HepG2 (cell line): ENCODE data around the gene C5orf15. TPM values are rescaled to one million over a fixed set of nuclear protein-coding genes. Genes with fewer than 3 reads are reported as not detected.

Experiments
- ARHGAP35 ChIP-seq: sonication (generic); formaldehyde crosslinking; IDR thresholded peaks from 2 replicates; pipeline ENCODE4 v1.9.0; 2022; ENCODE audit warnings: mild to moderate bottlenecking, inconsistent platforms, moderate library complexity, missing genetic modification reagents, borderline replicate concordance
- CREM ChIP-seq, 2 experiments: sonication (generic) in 1 of 2; formaldehyde crosslinking in 1 of 2; IDR thresholded peaks; 2 replicates each; pipeline versions ENCODE4 v1.4.0 to v1.6.1; 2016 to 2020; ENCODE audit warnings: antibody characterized with exemption in 1 of 2, mild to moderate bottlenecking in 1 of 2, missing genetic modification reagents in 1 of 2
- GABPB1 ChIP-seq: IDR thresholded peaks from 2 replicates; pipeline ENCODE4 v1.6.1; 2016; ENCODE audit warnings: mild to moderate bottlenecking, missing genetic modification reagents, moderate library complexity, missing compliant biosample characterization
- GTF2F1 ChIP-seq: fragments of 150-350 bp; IDR thresholded peaks from 2 replicates; pipeline ENCODE4 v1.6.1; 2014; ENCODE audit warnings: low read length
- HOXA9 ChIP-seq: sonication (generic); formaldehyde crosslinking; IDR thresholded peaks from 2 replicates; pipeline ENCODE4 v1.8.1; 2022; ENCODE audit warnings: missing genetic modification reagents, mild to moderate bottlenecking, moderate library complexity, borderline replicate concordance
- ISX ChIP-seq: sonication (generic); formaldehyde crosslinking; conservative IDR thresholded peaks from 2 replicates; pipeline ENCODE4 v1.5.0; 2020; ENCODE audit warnings: missing genetic modification reagents
- MYC ChIP-seq: sonication (generic); formaldehyde crosslinking; IDR thresholded peaks from 2 replicates; pipeline ENCODE4 v1.9.0; 2021; ENCODE audit warnings: missing genetic modification reagents, borderline replicate concordance
- NFATC3 ChIP-seq: sonication (generic); formaldehyde crosslinking; IDR thresholded peaks from 2 replicates; pipeline ENCODE4 v1.5.1; 2020; ENCODE audit warnings: mild to moderate bottlenecking, missing genetic modification reagents
- NR1H2 ChIP-seq: sonication (generic); formaldehyde crosslinking; IDR thresholded peaks from 2 replicates; pipeline ENCODE4 v1.8.1; 2022; ENCODE audit warnings: low read depth, missing genetic modification reagents, borderline replicate concordance
- POLR2G ChIP-seq: fragments of 200-400 bp; formaldehyde crosslinking; IDR thresholded peaks from 2 replicates; pipeline ENCODE4 v1.6.1; 2018; ENCODE audit warnings: mild to moderate bottlenecking, low read depth, low read length, moderate library complexity
- RBFOX2 ChIP-seq: fragments of 200-400 bp; formaldehyde crosslinking; IDR thresholded peaks from 2 replicates; pipeline ENCODE4 v1.6.1; 2017; ENCODE audit warnings: low read depth, mild to moderate bottlenecking, low read length
- REL ChIP-seq: sonication (generic); formaldehyde crosslinking; conservative IDR thresholded peaks from 2 replicates; pipeline ENCODE4 v1.8.0; 2022; ENCODE audit warnings: mild to moderate bottlenecking, missing genetic modification reagents, moderate library complexity
- TCF12 ChIP-seq, 2 experiments: fragments of 450-650 bp in 1 of 2; sonication (generic) in 1 of 2; formaldehyde crosslinking in 1 of 2; IDR thresholded peaks; 2 replicates each; pipeline versions ENCODE4 v1.6.1 to v1.8.0; 2017 to 2022; ENCODE audit warnings: antibody characterized with exemption in 1 of 2, mild to moderate bottlenecking in 1 of 2, missing genetic modification reagents in 1 of 2, moderate library complexity in 1 of 2
- ZBTB7A ChIP-seq: sonication (generic); formaldehyde crosslinking; IDR thresholded peaks from 2 replicates; pipeline ENCODE4 v1.8.0; 2022; ENCODE audit warnings: mild to moderate bottlenecking, missing genetic modification reagents
- ZC3H13 ChIP-seq: sonication (generic); formaldehyde crosslinking; IDR thresholded peaks from 2 replicates; pipeline ENCODE4 v1.8.1; 2023; ENCODE audit warnings: mild to moderate bottlenecking, missing genetic modification reagents, moderate library complexity
- ZFP90 ChIP-seq: sonication (generic); formaldehyde crosslinking; IDR thresholded peaks from 2 replicates; pipeline ENCODE4 v1.8.0; 2022; ENCODE audit warnings: missing genetic modification reagents, mild to moderate bottlenecking, inconsistent platforms, borderline replicate concordance
- ZFX ChIP-seq: sonication (generic); formaldehyde crosslinking; IDR thresholded peaks from 2 replicates; pipeline ENCODE4 v1.4.0; 2020; ENCODE audit warnings: mild to moderate bottlenecking, low read depth, missing genetic modification reagents, moderate library complexity
- ZNF121 ChIP-seq: sonication (generic); formaldehyde crosslinking; IDR thresholded peaks from 2 replicates; pipeline ENCODE4 v1.5.0; 2020; ENCODE audit warnings: mild to moderate bottlenecking, missing genetic modification reagents
- ZNF224 ChIP-seq: sonication (generic); formaldehyde crosslinking; IDR thresholded peaks from 2 replicates; pipeline ENCODE4 v1.5.0; 2020; ENCODE audit warnings: mild to moderate bottlenecking, missing genetic modification reagents
- ZNF703 ChIP-seq: sonication (generic); formaldehyde crosslinking; IDR thresholded peaks from 2 replicates; pipeline ENCODE4 v1.5.1; 2020; ENCODE audit warnings: missing genetic modification reagents, mild to moderate bottlenecking, moderate library complexity, borderline replicate concordance
- ZNF775 ChIP-seq: sonication (generic); formaldehyde crosslinking; IDR thresholded peaks from 2 replicates; pipeline ENCODE4 v1.4.0; 2020; ENCODE audit warnings: missing genetic modification reagents, mild to moderate bottlenecking, moderate library complexity, borderline replicate concordance
- ZNF776 ChIP-seq: sonication (generic); formaldehyde crosslinking; IDR thresholded peaks from 2 replicates; pipeline ENCODE4 v1.4.0; 2020; ENCODE audit warnings: mild to moderate bottlenecking, missing genetic modification reagents
- ZNF839 ChIP-seq: sonication (generic); formaldehyde crosslinking; IDR thresholded peaks from 2 replicates; pipeline ENCODE4 v1.4.0; 2020; ENCODE audit warnings: missing genetic modification reagents, mild to moderate bottlenecking, borderline replicate concordance
- ZNF841 ChIP-seq: sonication (generic); formaldehyde crosslinking; IDR thresholded peaks from 2 replicates; pipeline ENCODE4 v1.8.1; 2023; ENCODE audit warnings: missing genetic modification reagents, borderline replicate concordance
- polyA plus RNA-seq, 8 experiments: library from polyadenylated mRNA; depleted of rRNA in 3 of 8; stranded (reverse) in 7 of 8; unstranded in 1 of 8; fragments of >200 nt; fragmentation: Illumina TruSeq in 4 of 8; extraction: Trizol in 4 of 8; gene quantifications; 2 replicates each; pipeline versions ENCODE4 v1.2.1 to v1.2.3, GENCODE V29; 2011 to 2016; ENCODE audit warnings: low read depth in 4 of 8, missing spikeins in 1 of 8, mixed read lengths in 1 of 8; ENCODE audit not compliant: insufficient read depth in 1 of 8
- total RNA-seq, 5 experiments: library from RNA; depleted of rRNA; stranded (reverse); fragments of >200 nt; fragmentation: Illumina TruSeq; extraction: Trizol; gene quantifications; 2 replicates each; pipeline ENCODE4 v1.2.3, GENCODE V29; 2016; ENCODE audit warnings: low read depth in 1 of 5
- TF ChIP-seq, protein P1 (sequence below): sonication (generic); formaldehyde crosslinking; IDR thresholded peaks from 2 replicates; pipeline ENCODE4 v1.8.1; 2023; ENCODE audit warnings: missing genetic modification reagents, inconsistent platforms, borderline replicate concordance
- TF ChIP-seq, protein P2 (sequence below): sonication (generic); formaldehyde crosslinking; IDR thresholded peaks from 2 replicates; pipeline ENCODE4 v1.4.0; 2020; ENCODE audit warnings: missing genetic modification reagents, borderline replicate concordance

The C5orf15 gene
- total and polyA plus RNA-seq, 2 of the 13 experiments (the other 11 are each of a cell fraction or from before 2014, with no cell fraction given) = 58.5 to 82.7 TPM

DNA sequence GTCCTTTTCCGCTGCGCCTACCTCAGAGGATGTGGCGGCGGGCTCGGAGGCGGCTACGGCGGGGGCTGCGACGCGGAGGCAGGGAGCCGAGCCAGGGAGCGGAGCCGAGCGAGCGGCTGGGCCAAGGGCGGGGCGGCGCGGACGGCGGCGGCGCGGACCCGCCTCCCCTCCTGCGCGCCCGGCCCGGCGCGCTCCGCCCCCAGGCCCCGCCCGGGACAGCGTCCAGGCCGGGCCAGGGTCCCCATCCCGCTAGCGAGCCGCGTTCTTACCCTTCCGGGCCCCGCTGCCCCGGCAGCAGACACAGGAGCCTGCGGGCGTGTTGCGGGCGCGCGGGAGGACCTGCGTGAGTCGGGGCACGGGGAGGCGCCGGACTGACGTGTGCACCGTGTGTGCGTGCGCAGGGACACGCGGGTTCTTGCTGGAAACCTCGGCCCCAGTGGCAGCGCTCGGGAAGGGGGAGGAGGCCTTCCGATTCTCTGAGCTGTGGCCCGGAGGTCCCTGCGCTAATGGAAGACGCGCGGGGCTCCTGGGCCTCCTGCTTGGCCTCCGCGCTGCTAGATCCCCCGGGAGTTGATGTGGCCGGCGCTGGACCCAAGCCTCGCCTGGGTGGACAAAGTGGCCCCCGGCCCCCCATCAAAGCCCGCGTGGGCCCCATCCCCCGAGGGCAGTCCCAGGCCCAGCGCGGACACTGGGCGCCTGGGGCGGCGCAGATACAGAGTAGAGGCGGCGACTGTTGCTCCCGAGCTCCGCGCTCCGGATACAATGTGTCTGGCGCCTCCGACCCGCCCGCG, 36.4 kb upstream of the C5orf15 start, which contains the start of gene VDAC1 (continued):
- TF ChIP-seq, protein P1, sequence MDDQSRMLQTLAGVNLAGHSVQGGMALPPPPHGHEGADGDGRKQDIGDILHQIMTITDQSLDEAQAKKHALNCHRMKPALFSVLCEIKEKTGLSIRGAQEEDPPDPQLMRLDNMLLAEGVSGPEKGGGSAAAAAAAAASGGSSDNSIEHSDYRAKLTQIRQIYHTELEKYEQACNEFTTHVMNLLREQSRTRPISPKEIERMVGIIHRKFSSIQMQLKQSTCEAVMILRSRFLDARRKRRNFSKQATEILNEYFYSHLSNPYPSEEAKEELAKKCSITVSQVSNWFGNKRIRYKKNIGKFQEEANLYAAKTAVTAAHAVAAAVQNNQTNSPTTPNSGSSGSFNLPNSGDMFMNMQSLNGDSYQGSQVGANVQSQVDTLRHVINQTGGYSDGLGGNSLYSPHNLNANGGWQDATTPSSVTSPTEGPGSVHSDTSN = peak; percentile 76
- TF ChIP-seq NFATC3 (CRISPR knock-in tag) (no peak; the same call in 1 of the 2 replicates), MYC (peak; percentile 90), REL (peak; percentile 79), CREM (IDR thresholded peaks at IDR 0.05) (no peak), CREM (CRISPR knock-in tag; IDR thresholded peaks at IDR 0.05) (no peak), ISX (CRISPR knock-in tag) (0 out of 2 replicates have a peak, but pooled peaks have one; percentile 13), ZNF841 (CRISPR knock-in tag) (peak; percentile 86), ARHGAP35 (CRISPR knock-in tag) (peak; percentile 90), POLR2G (peak; percentile 79), ZC3H13 (peak; percentile 87), RBFOX2 (peak; percentile 93), ZNF224 (CRISPR knock-in tag) (peak; percentile 81; the same call in 1 of the 2 replicates), TCF12 (IDR thresholded peaks at IDR 0.05) (no peak), TCF12 (CRISPR knock-in tag; IDR thresholded peaks at IDR 0.05) (no peak), ZBTB7A (peak; percentile 89), ZFX (peak; percentile 95), GTF2F1 (no peak), ZNF121 (CRISPR knock-in tag) (no peak), NR1H2 (CRISPR knock-in tag) (no peak; the same call in 1 of the 2 replicates), ZNF775 (CRISPR knock-in tag) (no peak), ZNF703 (peak; percentile 47; the same call in 1 of the 2 replicates), HOXA9 (peak; percentile 86; the same call in 1 of the 2 replicates), ZNF776 (CRISPR knock-in tag) (peak; percentile 85; the same call in 1 of the 2 replicates), ZNF839 (peak; percentile 59; the same call in 1 of the 2 replicates), ZFP90 (CRISPR knock-in tag) (peak; percentile 38; the same call in 1 of the 2 replicates), GABPB1 (peak; percentile 80)
- TF ChIP-seq, protein P2, sequence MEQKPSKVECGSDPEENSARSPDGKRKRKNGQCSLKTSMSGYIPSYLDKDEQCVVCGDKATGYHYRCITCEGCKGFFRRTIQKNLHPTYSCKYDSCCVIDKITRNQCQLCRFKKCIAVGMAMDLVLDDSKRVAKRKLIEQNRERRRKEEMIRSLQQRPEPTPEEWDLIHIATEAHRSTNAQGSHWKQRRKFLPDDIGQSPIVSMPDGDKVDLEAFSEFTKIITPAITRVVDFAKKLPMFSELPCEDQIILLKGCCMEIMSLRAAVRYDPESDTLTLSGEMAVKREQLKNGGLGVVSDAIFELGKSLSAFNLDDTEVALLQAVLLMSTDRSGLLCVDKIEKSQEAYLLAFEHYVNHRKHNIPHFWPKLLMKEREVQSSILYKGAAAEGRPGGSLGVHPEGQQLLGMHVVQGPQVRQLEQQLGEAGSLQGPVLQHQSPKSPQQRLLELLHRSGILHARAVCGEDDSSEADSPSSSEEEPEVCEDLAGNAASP = no peak
